Astrocyte (in vitro differentiated cells and primary cell): ENCODE measurements around the gene PPARG. TPM values are rescaled to one million over a fixed set of nuclear protein-coding genes. Genes with fewer than 3 reads are reported as not detected.

Experiments used
- DNase-seq: peaks from one replicate; pipeline ENCODE4 v3.0.0-alpha.2; 2010; ENCODE audit warnings: low read depth
- FAIRE-seq: peaks from 2 replicates; lab custom pipeline; 2011; peaks lifted over from hg19 to GRCh38; lab: Jason Lieb, UNC
- H2AFZ ChIP-seq: 2 replicates; pipeline ENCODE4 v1.6.0; 2012; ENCODE audit warnings: low read depth, low read length, inconsistent platforms
- H3K27ac ChIP-seq: 2 replicates; pipeline ENCODE4 v1.5.1; 2011; ENCODE audit warnings: low read depth, low read length, inconsistent platforms
- H3K27me3 ChIP-seq: 2 replicates; pipeline ENCODE4 v1.6.0; 2011; ENCODE audit warnings: low read length, inconsistent platforms; ENCODE audit not compliant: insufficient read depth
- H3K36me3 ChIP-seq: 2 replicates; pipeline ENCODE4 v1.5.1; 2011; ENCODE audit warnings: low read length, inconsistent platforms; ENCODE audit not compliant: insufficient read depth
- H3K4me1 ChIP-seq: 2 replicates; pipeline ENCODE4 v1.5.1; 2011; ENCODE audit warnings: low read length, inconsistent platforms; ENCODE audit not compliant: insufficient read depth
- H3K4me2 ChIP-seq: 2 replicates; pipeline ENCODE4 v1.6.0; 2012; ENCODE audit warnings: low read length, inconsistent platforms
- H3K4me3 ChIP-seq: 2 replicates; pipeline ENCODE4 v1.5.1; 2011; ENCODE audit warnings: low read depth, mild to moderate bottlenecking, low read length, inconsistent platforms; ENCODE audit not compliant: insufficient read depth
- H3K79me2 ChIP-seq: 2 replicates; pipeline ENCODE4 v1.6.0; 2012; ENCODE audit warnings: mild to moderate bottlenecking, low read length, inconsistent platforms; ENCODE audit not compliant: insufficient read depth
- H3K9ac ChIP-seq: 2 replicates; pipeline ENCODE4 v1.6.0; 2012; ENCODE audit warnings: mild to moderate bottlenecking, low read length, inconsistent platforms
- H3K9me3 ChIP-seq: 2 replicates; pipeline ENCODE4 v1.5.1; 2012; ENCODE audit warnings: low read depth, mild to moderate bottlenecking, low read length, inconsistent platforms; ENCODE audit not compliant: insufficient read depth
- H4K20me1 ChIP-seq: 2 replicates; pipeline ENCODE4 v1.6.0; 2012; ENCODE audit warnings: low read length, inconsistent platforms; ENCODE audit not compliant: insufficient read depth
- H3K27ac Mint-ChIP-seq: one replicate; pipeline ENCODE4 v1.8.0; 2021; ENCODE audit warnings: mild to moderate bottlenecking, mixed read lengths; ENCODE audit not compliant: unreplicated experiment
- H3K27me3 Mint-ChIP-seq: one replicate; pipeline ENCODE4 v1.8.0; 2021; ENCODE audit warnings: low read depth, mixed read lengths; ENCODE audit not compliant: unreplicated experiment
- H3K36me3 Mint-ChIP-seq: one replicate; pipeline ENCODE4 v1.8.0; 2021; ENCODE audit warnings: low read depth, mixed read lengths; ENCODE audit not compliant: unreplicated experiment
- H3K4me1 Mint-ChIP-seq: one replicate; pipeline ENCODE4 v1.8.0; 2021; ENCODE audit warnings: low read depth, mixed read lengths; ENCODE audit not compliant: unreplicated experiment
- H3K4me3 Mint-ChIP-seq: one replicate; pipeline ENCODE4 v1.8.0; 2021; ENCODE audit warnings: mild to moderate bottlenecking, moderate library complexity, mixed read lengths; ENCODE audit not compliant: unreplicated experiment
- H3K9me3 Mint-ChIP-seq: one replicate; pipeline ENCODE4 v1.8.0; 2021; ENCODE audit warnings: mild to moderate bottlenecking, mixed read lengths; ENCODE audit not compliant: unreplicated experiment
- EZH2 ChIP-seq: IDR thresholded peaks from 2 replicates; pipeline ENCODE4 v1.6.1; 2012; ENCODE audit warnings: mild to moderate bottlenecking, low read length, inconsistent platforms; ENCODE audit not compliant: insufficient read depth
- total RNA-seq: library from RNA; stranded (reverse); gene quantifications from 2 replicates; pipeline ENCODE4 v1.2.1, GENCODE V29; 2021
- TF ChIP-seq, protein P1 (sequence below): IDR thresholded peaks from 2 replicates; pipeline ENCODE4 v1.5.1; 2011; ENCODE audit warnings: low read depth, mild to moderate bottlenecking, inconsistent platforms, low read length, moderate library complexity; ENCODE audit not compliant: insufficient read depth

The PPARG gene
- total RNA-seq, 1 donor from 2014 or later = 4.4 TPM

DNA sequence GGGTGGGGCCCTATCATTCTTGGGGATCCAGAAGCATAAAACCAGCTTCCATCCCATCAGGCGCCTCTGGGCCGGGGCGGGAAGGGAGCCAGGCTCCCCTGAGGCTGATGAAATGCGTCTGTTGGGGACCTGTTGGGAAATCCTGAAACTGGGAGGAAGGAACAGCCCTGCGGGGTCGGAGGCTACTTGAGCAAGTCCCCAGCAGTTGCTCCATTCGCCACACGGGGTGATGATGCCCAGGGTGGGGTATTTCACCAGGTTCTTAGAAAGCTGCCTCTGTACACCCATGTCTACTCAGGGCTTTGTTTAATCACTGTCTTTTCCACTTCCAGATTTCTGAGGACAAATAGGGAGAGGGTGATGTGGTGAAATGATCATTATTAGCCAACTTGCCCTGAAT lies 170.0 kb downstream of the PPARG start:
- FAIRE-seq (no peak), DNase-seq (no peak)
- H3K27ac Mint-ChIP-seq = no peak overlapping the region
- H3K4me3 Mint-ChIP-seq = no peak overlapping the region
- peaks cover 1% of the 10 kb centered on the region for H3K36me3 Mint-ChIP-seq
- H3K27ac ChIP-seq = no peak overlapping the region
- no peaks in the 10 kb centered on the region for H3K27me3 ChIP-seq
- H3K4me3 ChIP-seq = no peak overlapping the region
- no peak overlapping the region for H3K9ac ChIP-seq
- H3K79me2 ChIP-seq = no peaks in the 10 kb centered on the region
- peaks cover 17% of the 10 kb centered on the region for H3K27me3 Mint-ChIP-seq
- no peak for TF ChIP-seq EZH2
- TF ChIP-seq, protein P1, sequence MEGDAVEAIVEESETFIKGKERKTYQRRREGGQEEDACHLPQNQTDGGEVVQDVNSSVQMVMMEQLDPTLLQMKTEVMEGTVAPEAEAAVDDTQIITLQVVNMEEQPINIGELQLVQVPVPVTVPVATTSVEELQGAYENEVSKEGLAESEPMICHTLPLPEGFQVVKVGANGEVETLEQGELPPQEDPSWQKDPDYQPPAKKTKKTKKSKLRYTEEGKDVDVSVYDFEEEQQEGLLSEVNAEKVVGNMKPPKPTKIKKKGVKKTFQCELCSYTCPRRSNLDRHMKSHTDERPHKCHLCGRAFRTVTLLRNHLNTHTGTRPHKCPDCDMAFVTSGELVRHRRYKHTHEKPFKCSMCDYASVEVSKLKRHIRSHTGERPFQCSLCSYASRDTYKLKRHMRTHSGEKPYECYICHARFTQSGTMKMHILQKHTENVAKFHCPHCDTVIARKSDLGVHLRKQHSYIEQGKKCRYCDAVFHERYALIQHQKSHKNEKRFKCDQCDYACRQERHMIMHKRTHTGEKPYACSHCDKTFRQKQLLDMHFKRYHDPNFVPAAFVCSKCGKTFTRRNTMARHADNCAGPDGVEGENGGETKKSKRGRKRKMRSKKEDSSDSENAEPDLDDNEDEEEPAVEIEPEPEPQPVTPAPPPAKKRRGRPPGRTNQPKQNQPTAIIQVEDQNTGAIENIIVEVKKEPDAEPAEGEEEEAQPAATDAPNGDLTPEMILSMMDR = no peak
- no peaks in the 10 kb centered on the region for H4K20me1 ChIP-seq
- H3K4me1 Mint-ChIP-seq = peaks cover 2% of the 10 kb centered on the region
- H3K4me2 ChIP-seq = no peak overlapping the region
- H3K36me3 ChIP-seq = no peaks in the 10 kb centered on the region
- no peak overlapping the region for H2AFZ ChIP-seq
- H3K4me1 ChIP-seq = peaks cover 9% of the 10 kb centered on the region
- H3K9me3 Mint-ChIP-seq = peaks cover 5% of the 10 kb centered on the region
- H3K9me3 ChIP-seq = no peaks in the 10 kb centered on the region

GRCh38 chr3:12460127-12460526 lies 171.3 kb downstream of the PPARG start:
- no peak for DNase-seq

GRCh38 chr3:12461097-12461649 lies 172.3 kb downstream of the PPARG start:
- Histone ChIP-seq H3K79me2 (no peaks in the 10 kb centered on the region), H3K27me3 (no peaks in the 10 kb centered on the region), H3K4me1 (no peaks in the 10 kb centered on the region), H3K9ac (no peak overlapping the region), H3K36me3 (no peaks in the 10 kb centered on the region), H4K20me1 (no peaks in the 10 kb centered on the region), H3K27ac (no peak overlapping the region), H3K9me3 (no peaks in the 10 kb centered on the region), H2AFZ (no peak overlapping the region), H3K4me3 (no peak overlapping the region), H3K4me2 (no peak overlapping the region)
- H3K36me3 Mint-ChIP-seq = peaks cover 2% of the 10 kb centered on the region
- FAIRE-seq = no peak
- H3K27me3 Mint-ChIP-seq = peaks cover 25% of the 10 kb centered on the region
- no peak overlapping the region for H3K4me3 Mint-ChIP-seq
- peaks cover 5% of the 10 kb centered on the region for H3K9me3 Mint-ChIP-seq
- TF ChIP-seq, protein P1 = no peak
- no peak for TF ChIP-seq EZH2
- no peak for DNase-seq
- H3K27ac Mint-ChIP-seq = no peak overlapping the region
- H3K4me1 Mint-ChIP-seq = peaks cover 2% of the 10 kb centered on the region

More at GRCh38 chr3:12460127-12460526, 171.3 kb downstream of the PPARG start:
- Histone ChIP-seq H4K20me1 (no peaks in the 10 kb centered on the region), H2AFZ (no peak overlapping the region), H3K9me3 (no peaks in the 10 kb centered on the region), H3K4me2 (no peak overlapping the region), H3K79me2 (no peaks in the 10 kb centered on the region), H3K9ac (no peak overlapping the region), H3K36me3 (no peaks in the 10 kb centered on the region), H3K4me3 (no peak overlapping the region), H3K4me1 (no peaks in the 10 kb centered on the region), H3K27ac (no peak overlapping the region), H3K27me3 (no peaks in the 10 kb centered on the region)
- Mint-ChIP-seq H3K4me1 (peaks cover 2% of the 10 kb centered on the region), H3K4me3 (no peak overlapping the region), H3K27me3 (peaks cover 23% of the 10 kb centered on the region), H3K27ac (no peak overlapping the region), H3K9me3 (peaks cover 5% of the 10 kb centered on the region), H3K36me3 (peaks cover 2% of the 10 kb centered on the region)
- FAIRE-seq = no peak
- TF ChIP-seq, protein P1 = no peak
- TF ChIP-seq EZH2 = no peak
